ENCODE results near the gene CHAT. TPM values are rescaled to one million over a fixed set of nuclear protein-coding genes. Genes with fewer than 3 reads are reported as not detected.

The CHAT gene
- polyA plus RNA-seq, 1 donor from 2014 or later, result not detected

- Histone ChIP-seq H3F3A (ENCODE audit: insufficient read depth, low read length, poor library complexity, severe bottlenecking) (no peaks in the 10 kb centered on the region), H3K27ac (ENCODE audit: low read length) (no peak overlapping the region), H3K27me3 (ENCODE audit: insufficient read depth, low read depth, low read length) (peaks cover 24% of the 10 kb centered on the region), H3K4me2 (ENCODE audit: low read length) (no peak overlapping the region), H4K20me1 (ENCODE audit: insufficient read depth) (no peaks in the 10 kb centered on the region), H3K9me2 (ENCODE audit: insufficient read depth, low read length) (no peaks in the 10 kb centered on the region), H2AFZ (ENCODE audit: low read depth, low read length) (no peak overlapping the region), H3K79me2 (replicated peaks; ENCODE audit: insufficient read depth, low read length) (no peaks in the 10 kb centered on the region), H3K36me3 (ENCODE audit: insufficient read depth, low read length) (no peaks in the 10 kb centered on the region), H3K9me3 (ENCODE audit: low read length) (no peaks in the 10 kb centered on the region), H3K4me3 (ENCODE audit: low read length) (no peak overlapping the region), H3K9ac (ENCODE audit: low read length) (no peak overlapping the region)
- TF ChIP-seq SMC3 (conservative IDR thresholded peaks at IDR 0.05; ENCODE audit: poor library complexity) (no peak), MXI1 (conservative IDR thresholded peaks at IDR 0.05; ENCODE audit: poor library complexity, severe bottlenecking) (no peak), EP300 (conservative IDR thresholded peaks at IDR 0.05; ENCODE audit: poor library complexity, severe bottlenecking) (no peak), CTCF (IDR thresholded peaks at IDR 0.05; ENCODE audit: poor library complexity, severe bottlenecking) (no peak), TAF1 (IDR thresholded peaks at IDR 0.05; ENCODE audit: low read depth) (no peak), EZH2 (IDR thresholded peaks at IDR 0.05; ENCODE audit: borderline replicate concordance, insufficient read depth, low read length, poor library complexity, severe bottlenecking) (no peak), RAD21 (conservative IDR thresholded peaks at IDR 0.05) (no peak), POLR2AphosphoS5 (IDR thresholded peaks at IDR 0.05) (no peak), REST (IDR thresholded peaks at IDR 0.05; ENCODE audit: borderline replicate concordance) (no peak)
Observed at GRCh38 chr10:49621561-49621960, 7.7 kb downstream of the CHAT start.

- H3K27me3 ChIP-seq (ENCODE audit: insufficient read depth, low read depth, low read length), result peaks cover 12% of the 10 kb centered on the region
- no peak overlapping the region for H3K4me3 ChIP-seq (ENCODE audit: low read length)
- no peaks in the 10 kb centered on the region for H3K36me3 ChIP-seq (ENCODE audit: insufficient read depth, low read length)
- no peaks in the 10 kb centered on the region for H4K20me1 ChIP-seq (ENCODE audit: insufficient read depth)
- H3K9me2 ChIP-seq (ENCODE audit: insufficient read depth, low read length), result no peaks in the 10 kb centered on the region
- no peak overlapping the region for H3K9ac ChIP-seq (ENCODE audit: low read length)
- no peak overlapping the region for H3K27ac ChIP-seq (ENCODE audit: low read length)
- TF ChIP-seq SMC3 (conservative IDR thresholded peaks at IDR 0.05; ENCODE audit: poor library complexity) (no peak), POLR2AphosphoS5 (IDR thresholded peaks at IDR 0.05) (no peak), REST (IDR thresholded peaks at IDR 0.05; ENCODE audit: borderline replicate concordance) (no peak), MXI1 (conservative IDR thresholded peaks at IDR 0.05; ENCODE audit: poor library complexity, severe bottlenecking) (no peak), RAD21 (conservative IDR thresholded peaks at IDR 0.05) (no peak), TAF1 (IDR thresholded peaks at IDR 0.05; ENCODE audit: low read depth) (no peak), CTCF (IDR thresholded peaks at IDR 0.05; ENCODE audit: poor library complexity, severe bottlenecking) (no peak), EZH2 (IDR thresholded peaks at IDR 0.05; ENCODE audit: borderline replicate concordance, insufficient read depth, low read length, poor library complexity, severe bottlenecking) (no peak), EP300 (conservative IDR thresholded peaks at IDR 0.05; ENCODE audit: poor library complexity, severe bottlenecking) (no peak)
- no peaks in the 10 kb centered on the region for H3K79me2 ChIP-seq (replicated peaks; ENCODE audit: insufficient read depth, low read length)
- no peaks in the 10 kb centered on the region for H3K9me3 ChIP-seq (ENCODE audit: low read length)
- H3K4me2 ChIP-seq (ENCODE audit: low read length), result no peak overlapping the region
- H3F3A ChIP-seq (ENCODE audit: insufficient read depth, low read length, poor library complexity, severe bottlenecking), result no peaks in the 10 kb centered on the region
- no peak overlapping the region for H2AFZ ChIP-seq (ENCODE audit: low read depth, low read length)
Observed at GRCh38 chr10:49622426-49623425, 8.9 kb downstream of the CHAT start.

All from neural cell (in vitro differentiated cells).